ENCODE results near the gene DNAH8.
A peak's percentile ranks its signal among the peaks of the same experiment; 100 is the strongest.

Gene DNAH8

DNA sequence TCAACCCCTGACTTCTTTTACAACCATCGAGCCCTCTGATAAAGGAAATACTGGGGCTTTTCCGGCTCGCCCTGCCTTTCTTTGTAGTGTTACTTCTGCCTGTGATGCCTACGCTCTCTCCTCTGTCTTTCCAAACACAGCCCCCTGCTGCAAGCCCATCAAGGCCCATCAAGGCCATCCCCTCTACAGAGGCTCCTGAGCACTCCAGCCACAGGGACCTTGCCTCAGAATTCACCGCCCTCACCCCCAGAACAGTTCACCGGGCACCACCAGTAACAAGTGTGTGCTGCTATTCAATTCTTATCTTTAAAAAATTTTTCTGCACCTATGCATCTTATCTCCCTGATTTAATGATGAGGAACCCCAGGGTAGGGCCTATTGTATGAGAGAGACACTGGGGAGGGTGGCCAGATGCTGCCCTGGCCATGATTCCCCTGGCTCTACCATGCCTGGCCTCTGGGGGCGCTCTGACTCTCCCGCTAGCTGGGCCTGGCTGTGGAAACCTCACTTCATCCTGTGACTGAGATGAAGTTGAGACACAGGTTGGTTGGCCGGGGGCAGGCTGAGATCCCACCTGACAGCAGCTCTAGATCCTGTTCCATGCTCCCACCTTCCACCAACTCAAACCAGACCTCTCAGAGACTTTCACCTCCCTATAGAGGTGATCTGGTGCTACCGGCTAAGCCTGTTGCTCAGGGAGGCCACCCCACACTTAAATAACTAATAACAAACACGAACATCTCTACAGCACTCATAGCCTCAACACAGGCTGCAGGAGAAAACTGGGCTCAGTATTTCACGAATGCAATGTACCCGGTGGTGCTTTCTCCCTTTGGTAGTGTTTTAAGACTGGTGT is 314.3 kb downstream of the DNAH8 start:
- peak; percentile 38 for DNase-seq

GRCh38 chr6:39035681-39036080 is 320.6 kb downstream of the DNAH8 start:
- no peak for DNase-seq

- no peak for DNase-seq
Observed at GRCh38 chr6:39037082-39037508, 322.0 kb downstream of the DNAH8 start.

- no peak for DNase-seq
Observed at GRCh38 chr6:39037707-39038106, 322.6 kb downstream of the DNAH8 start.

DNA sequence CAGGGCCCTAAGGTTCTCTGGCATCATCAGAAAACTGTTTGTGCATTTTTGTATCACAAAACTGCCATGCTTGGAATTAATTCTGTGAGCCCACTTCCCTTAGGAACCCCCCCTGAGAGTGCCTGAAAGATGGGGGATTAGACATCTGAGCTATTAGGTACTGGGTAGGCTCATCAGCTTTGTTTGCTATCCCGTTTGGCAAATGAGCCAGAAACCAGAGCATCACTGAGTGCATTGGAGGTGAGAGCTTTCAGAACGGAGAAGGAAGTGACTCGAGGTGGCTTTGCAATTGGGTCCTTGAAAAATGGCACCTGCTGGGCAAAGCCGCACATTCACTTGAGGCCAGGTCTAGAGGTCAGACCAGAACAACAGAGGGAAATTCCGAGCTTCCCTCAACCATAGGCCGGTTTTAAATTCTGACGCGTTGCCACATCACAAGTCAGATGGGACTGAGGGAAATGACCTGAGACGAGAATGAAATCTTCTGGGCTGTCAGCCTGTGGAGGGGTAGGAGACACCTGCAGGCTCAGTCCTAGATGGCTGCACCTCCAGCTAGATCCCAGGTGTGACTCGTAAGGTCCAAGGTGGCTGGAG is 325.1 kb downstream of the DNAH8 start:
- DNase-seq: no peak

GRCh38 chr6:39041072-39041471 is 326.0 kb downstream of the DNAH8 start:
- DNase-seq: no peak

GRCh38 chr6:39043776-39044175 is 328.7 kb downstream of the DNAH8 start:
- no peak for DNase-seq

DNA sequence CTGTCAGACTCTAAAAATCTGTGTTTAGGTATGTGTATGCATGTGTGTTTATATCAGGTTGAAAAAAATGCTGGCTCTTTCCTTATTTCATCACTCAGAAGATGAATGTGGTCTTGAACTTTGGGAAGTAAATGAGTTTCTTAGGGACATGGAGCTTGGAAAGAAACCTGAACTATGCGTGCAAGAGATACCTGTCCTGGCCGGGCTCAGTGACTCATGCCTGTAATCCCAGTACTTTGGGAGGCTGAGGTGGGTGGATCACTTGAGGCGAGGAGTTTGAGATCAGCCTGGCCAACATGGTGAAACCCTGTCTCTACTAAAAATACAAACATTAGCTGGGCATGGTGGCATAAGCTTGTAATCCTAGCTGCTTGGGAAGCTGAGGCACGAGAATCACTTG is 329.1 kb downstream of the DNAH8 start:
- no peak for DNase-seq

DNA sequence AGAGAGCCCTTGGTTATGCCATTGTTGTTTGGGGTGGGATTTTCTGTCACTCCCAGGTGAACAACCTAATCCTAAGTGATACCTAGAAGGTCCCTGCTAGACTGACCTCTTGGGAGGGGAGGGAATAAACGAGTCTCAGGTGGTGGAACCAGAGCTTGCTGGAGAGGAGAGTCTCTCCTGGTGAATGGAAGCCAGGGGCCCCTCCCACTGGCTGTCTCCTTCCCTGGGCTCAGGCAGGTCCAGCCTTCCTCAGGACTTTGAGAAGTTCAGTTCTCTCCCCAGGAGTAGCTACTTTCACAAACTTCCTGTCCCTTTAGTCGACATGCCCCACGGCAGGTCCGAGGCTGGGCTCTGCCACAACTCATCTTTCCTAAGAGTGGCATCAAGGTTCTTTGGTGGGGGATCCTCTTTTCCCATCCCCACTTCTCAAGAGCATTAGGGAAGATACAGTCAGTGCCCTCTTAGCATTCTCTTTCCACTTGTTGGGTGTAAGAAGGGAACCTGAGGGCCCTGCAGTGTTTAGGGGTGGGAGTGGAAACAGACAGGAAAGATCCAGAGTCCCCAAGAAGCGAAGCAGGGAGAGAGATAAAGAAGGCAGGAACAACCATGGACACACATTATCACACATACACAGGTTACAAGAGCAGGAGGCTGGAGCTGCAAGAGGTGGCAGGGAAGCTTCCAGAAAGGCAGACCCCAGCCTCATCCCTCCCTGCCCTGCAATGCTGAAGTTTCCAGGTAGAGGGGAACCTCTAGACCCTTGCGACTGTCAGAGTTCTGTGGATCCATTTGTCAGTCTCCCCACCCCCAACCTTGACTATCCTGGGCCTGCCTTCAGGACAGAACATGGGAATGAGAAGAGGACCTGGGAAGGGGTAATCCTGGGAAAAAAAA is 332.6 kb downstream of the DNAH8 start:
- no peak for DNase-seq

GRCh38 chr6:39048481-39049399 is 333.6 kb downstream of the DNAH8 start, which contains the start of gene GLP1R:
Gene GLP1R (plus strand): TSS chr6:39048781. CDS start chr6:39048841, 60 bp downstream.
- no peak for DNase-seq

DNA sequence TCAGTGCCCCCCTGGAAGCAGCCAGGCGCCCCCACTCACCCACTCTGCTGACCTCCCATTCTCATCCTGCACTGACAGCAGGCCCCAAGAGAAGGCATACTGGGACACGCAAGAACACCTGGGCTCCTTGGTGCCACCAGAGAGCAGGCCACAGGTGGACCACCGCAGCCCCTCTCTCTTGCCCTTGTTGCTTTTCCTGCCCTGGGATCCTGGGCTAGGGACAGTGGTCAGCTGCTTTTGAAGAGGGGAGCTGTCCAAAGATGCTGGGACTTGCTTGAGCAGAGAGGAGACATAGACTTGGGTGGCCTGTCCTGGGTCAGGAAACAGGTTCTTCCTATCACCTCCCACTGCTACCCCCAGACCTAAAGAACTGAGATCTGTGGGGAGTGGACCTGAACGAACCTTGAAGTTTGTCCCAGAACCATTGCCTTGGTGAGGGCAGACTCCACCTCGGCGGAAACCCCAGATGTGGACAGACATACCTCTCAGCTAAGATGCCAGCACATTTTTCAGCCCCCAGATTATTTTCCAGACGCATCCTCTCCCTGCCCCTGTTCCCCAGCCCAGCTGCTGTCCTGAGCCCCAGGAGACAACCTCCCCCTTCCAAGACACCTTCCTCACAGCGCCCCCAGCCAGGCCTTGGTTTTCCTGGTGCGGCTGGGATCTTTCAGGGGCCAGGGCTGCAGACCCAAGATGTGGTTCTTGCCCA is 334.6 kb downstream of the DNAH8 start:
- no peak for DNase-seq

DNA sequence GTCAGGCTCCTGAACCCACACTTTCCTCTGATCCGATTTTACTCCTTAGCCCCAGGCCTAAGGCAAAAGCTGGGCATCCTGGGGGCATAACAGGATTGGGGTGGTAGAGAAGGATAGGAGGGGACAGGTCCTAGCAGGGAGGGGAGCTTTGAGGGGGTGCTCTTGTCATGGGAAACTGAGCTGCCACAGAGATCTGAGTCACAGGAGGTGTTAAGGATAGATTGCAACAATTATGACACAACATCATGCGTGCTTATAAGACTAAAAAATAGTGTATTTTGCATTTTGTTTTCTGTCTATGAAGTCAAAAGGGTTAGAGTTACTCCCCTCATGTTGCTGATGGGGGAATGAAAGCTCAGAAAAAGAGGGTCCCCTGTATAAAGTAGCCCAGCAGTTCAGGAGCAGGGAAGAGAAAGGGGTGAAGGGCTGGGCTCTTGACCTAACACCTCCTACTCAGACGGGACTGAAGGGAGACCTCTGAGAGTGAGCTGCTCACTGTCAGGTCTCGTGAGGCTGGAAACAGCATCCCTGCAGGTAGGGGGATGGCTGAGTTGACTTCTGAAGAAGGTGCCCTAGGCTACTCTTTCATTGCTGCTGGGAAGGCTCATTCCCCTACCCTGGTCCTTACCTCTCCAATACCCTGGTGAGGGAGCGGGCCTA is 335.5 kb downstream of the DNAH8 start:
- no peak for DNase-seq

DNA sequence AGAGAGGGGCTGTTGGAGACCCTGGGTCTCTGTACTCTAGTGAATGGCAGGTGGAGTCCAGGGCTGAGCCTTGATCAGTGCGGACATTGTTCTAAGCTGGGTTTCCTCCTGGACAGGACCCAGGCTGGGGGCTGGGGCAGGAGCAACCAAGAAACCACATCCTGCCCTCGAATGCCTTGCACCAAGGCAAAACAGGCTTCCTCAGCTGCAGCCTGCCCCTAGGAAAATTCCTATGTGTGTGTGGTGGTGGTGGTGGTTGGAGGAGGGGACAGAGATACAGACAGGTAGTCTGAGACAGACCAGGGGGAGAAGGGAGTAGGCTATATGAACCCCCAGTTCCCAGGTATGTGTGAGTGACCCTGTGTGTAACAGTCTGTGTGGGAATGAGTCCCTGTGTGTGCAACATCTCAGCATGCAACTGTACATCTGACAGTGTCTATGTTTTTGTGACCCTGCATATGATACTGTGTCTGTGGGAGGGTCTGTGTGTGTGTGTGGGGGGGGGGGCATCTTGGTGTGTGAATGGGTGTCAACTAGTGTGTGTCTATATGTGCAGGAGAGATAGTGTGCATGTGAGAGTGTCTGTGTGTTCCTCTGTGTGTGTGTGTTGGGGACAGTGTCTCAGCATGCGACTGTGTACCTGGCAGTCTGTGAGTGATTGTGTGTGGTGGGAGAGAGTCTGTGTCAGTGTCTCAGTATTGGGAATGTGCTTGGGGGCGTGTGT is 336.4 kb downstream of the DNAH8 start:
- DNase-seq: no peak

GRCh38 chr6:39053016-39053624 is 338.0 kb downstream of the DNAH8 start:
- no peak for DNase-seq

DNA sequence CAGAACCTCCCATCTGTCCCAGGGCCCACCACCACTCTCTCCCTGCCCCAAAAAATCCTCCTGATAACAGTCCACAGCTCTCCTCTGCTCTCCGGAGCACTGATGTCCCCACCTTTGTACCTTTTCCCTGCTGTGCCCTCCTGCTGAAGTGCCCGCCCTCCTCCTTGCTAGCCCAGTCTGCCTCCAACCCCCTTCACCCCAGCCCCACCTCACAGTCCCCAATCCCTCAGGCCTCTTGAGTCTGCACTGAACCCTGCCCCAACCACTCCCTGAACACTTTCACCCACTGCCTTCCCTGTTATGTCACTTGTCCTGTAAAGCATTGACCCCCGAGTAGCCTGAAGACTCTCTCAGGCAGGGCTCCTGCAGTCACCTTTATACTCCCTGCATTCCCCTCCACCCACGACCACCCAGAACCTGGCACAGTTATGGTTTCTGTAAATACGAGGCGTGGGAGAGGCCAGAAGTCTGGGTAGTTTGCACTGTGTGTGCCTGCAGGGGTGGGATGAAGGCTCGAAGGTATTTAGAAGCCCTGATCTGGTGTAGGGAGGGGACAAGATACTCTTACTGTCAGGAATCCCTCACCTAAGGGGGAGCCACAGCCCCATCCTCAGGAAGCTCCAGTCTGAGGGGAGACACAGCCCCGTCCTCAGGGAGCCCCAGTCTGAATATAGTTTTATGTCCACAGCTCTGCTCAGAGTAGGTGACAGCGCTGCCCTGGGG is 338.9 kb downstream of the DNAH8 start:
- DNase-seq: no peak

DNA sequence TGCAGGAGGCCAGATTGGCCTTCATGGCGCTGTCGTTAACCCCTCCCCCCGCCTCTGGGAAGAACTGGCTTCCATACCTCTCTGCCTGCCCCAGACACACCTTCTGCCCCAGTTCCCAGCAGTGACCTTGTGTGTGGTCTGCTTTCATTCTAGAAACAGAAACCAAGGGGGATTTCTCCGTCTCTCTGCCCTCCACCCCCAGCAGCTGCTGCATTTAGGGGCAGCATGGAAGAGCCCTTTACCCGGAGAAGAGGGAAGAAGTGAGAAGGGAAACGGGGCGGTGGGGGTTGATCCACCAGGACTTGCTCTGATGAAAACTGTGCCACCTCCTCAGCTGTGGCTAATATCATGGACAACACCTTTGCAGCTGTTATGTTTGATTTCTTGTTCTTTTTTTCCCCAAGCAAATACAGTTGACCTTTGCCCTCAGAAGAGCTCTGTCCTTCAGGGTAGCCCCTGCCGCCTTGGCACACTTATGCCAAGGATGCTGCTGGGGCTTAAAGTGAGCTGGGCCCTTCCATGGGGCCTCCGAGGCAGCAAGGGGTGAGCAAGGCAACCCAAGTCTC is 339.5 kb downstream of the DNAH8 start:
- DNase-seq: no peak

GRCh38 chr6:39055661-39056060 is 340.6 kb downstream of the DNAH8 start:
- DNase-seq: no peak

GRCh38 chr6:39056191-39056590 is 341.1 kb downstream of the DNAH8 start:
- DNase-seq: no peak

- no peak for DNase-seq
Observed at GRCh38 chr6:39056681-39057080, 341.6 kb downstream of the DNAH8 start.

All from activated naive CD4-positive, alpha-beta T cell treated with Interleukin-2 at 50 U/mL for 16 hours (primary cell).